Right atrium auricular region (tissue), 2 donors: Measurements from ENCODE around the gene MPZL1. TPM values are rescaled to one million over a fixed set of nuclear protein-coding genes. Genes with fewer than 3 reads are reported as not detected.

Experiments
- DNase-seq: peaks from one replicate; pipeline ENCODE4 v3.0.0-alpha.2; 2019; ENCODE audit warnings: low spot score
- H3K27ac ChIP-seq, 2 donors: fragments of 200-600 bp; sonication (generic); 1 replicate in 1 of 2; 2 replicates in 1 of 2; pipeline ENCODE4 v1.5.1; 2016 to 2019
- H3K27me3 ChIP-seq, 2 donors: fragments of 200-600 bp; sonication (generic); one replicate each; pipeline versions ENCODE4 v1.5.1 to v1.6.0; 2017 to 2019
- H3K36me3 ChIP-seq: fragments of 200-600 bp; sonication (generic); one replicate; pipeline ENCODE4 v1.5.1; 2016
- H3K4me1 ChIP-seq, 2 donors: fragments of 200-600 bp; sonication (generic); one replicate each; pipeline versions ENCODE4 v1.5.1 to v1.6.0; 2017 to 2019
- H3K4me3 ChIP-seq, 2 donors: fragments of 200-600 bp; sonication (generic); 1 replicate in 1 of 2; 2 replicates in 1 of 2; pipeline ENCODE4 v1.5.1; 2017 to 2019; ENCODE audit warnings: mild to moderate bottlenecking in 1 of 2, moderate library complexity in 1 of 2
- H3K9me3 ChIP-seq, 2 donors: fragments of 200-600 bp; sonication (generic); one replicate each; pipeline ENCODE4 v1.5.1; 2019
- total RNA-seq, 2 donors: library from RNA; depleted of rRNA; stranded (reverse); fragments of >200 nt; gene quantifications; one replicate each; pipeline ENCODE4 v1.1.0, GENCODE V29; 2016
- TF ChIP-seq, protein P1 (sequence below), 2 donors: fragments of 200-600 bp; sonication (generic); IDR thresholded peaks; one replicate each; pipeline ENCODE4 v1.5.1; 2019; ENCODE audit warnings: antibody characterized with exemption in 2 of 2

The MPZL1 gene
- total RNA-seq, 2 donors from 2014 or later: 22.4 to 52.0 TPM

DNA sequence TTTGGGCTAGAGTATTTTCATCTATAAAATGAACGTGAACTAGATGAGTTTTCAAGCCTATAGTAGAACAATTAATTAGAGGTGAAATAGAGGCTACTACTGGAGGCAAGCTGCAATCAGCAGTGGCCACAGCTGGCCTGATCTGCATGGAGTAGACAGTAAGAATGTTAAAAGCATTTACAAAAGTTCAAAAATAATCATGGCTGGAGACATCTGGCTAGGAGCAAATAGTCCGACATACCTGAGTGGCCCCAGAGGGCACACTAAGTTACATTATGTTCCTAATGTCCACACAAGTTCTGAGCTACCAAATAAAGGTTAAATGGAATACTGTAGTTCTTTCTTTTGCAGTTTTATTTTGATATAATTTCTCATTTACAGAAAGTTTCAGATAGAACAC is 28.0 kb downstream of the MPZL1 start:
- Histone ChIP-seq H3K9me3 (no peaks in the 10 kb centered on the region), H3K27me3 (no peaks in the 10 kb centered on the region), H3K27ac (no peak overlapping the region), H3K36me3 (no peaks in the 10 kb centered on the region), H3K4me3 (no peak overlapping the region), H3K4me1 (peaks cover 0 to 18% of the 10 kb centered on the region in 2 donors)
- DNase-seq: no peak
- TF ChIP-seq, protein P1, sequence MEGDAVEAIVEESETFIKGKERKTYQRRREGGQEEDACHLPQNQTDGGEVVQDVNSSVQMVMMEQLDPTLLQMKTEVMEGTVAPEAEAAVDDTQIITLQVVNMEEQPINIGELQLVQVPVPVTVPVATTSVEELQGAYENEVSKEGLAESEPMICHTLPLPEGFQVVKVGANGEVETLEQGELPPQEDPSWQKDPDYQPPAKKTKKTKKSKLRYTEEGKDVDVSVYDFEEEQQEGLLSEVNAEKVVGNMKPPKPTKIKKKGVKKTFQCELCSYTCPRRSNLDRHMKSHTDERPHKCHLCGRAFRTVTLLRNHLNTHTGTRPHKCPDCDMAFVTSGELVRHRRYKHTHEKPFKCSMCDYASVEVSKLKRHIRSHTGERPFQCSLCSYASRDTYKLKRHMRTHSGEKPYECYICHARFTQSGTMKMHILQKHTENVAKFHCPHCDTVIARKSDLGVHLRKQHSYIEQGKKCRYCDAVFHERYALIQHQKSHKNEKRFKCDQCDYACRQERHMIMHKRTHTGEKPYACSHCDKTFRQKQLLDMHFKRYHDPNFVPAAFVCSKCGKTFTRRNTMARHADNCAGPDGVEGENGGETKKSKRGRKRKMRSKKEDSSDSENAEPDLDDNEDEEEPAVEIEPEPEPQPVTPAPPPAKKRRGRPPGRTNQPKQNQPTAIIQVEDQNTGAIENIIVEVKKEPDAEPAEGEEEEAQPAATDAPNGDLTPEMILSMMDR (IDR thresholded peaks at IDR 0.05): no peak

DNA sequence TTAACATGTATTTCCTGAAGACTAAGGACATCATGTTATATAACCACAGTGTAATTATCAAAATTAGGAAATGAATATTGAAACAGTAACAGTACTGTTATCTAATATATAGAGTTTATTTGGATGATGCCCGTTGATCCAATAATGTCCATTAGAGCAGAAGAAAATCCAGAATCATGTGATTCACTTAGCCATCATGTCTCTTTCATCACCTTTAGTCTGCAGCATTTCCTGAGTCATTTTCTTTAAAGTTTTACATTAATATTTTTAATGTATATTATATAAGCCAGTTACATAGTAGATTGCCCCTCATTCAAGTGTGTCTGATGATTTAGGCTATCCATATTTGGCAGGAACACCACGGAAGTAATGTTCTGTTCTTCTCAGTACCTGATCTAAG is 28.9 kb downstream of the MPZL1 start:
- no peak overlapping the region for H3K4me3 ChIP-seq
- no peak overlapping the region for H3K27ac ChIP-seq
- TF ChIP-seq, protein P1 (IDR thresholded peaks at IDR 0.05): no peak
- H3K4me1 ChIP-seq: peaks cover 0 to 21% of the 10 kb centered on the region in 2 donors
- H3K27me3 ChIP-seq: no peaks in the 10 kb centered on the region
- no peak for DNase-seq
- no peaks in the 10 kb centered on the region for H3K9me3 ChIP-seq
- no peaks in the 10 kb centered on the region for H3K36me3 ChIP-seq

DNA sequence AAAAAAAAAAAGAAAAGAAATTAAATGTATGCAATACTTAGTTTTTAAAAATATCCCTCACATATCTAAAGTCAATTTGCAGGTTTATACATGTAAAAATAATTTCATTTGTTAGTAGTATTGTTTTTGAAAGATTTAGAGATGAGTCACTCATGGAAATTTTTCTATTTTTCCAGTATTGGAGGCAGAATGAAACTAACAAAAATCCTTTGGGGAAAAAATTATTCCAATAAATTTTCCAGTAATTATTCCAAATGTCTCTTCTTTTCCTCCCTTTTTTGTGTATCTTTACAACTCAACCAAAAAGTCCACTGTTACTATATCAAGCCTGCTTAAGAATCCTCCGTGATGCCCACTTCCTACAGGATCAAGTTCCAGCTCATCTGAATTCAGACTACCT is 29.9 kb downstream of the MPZL1 start:
- Histone ChIP-seq H3K9me3 (no peaks in the 10 kb centered on the region), H3K4me3 (no peak overlapping the region), H3K36me3 (no peaks in the 10 kb centered on the region), H3K27ac (no peak overlapping the region), H3K27me3 (no peaks in the 10 kb centered on the region), H3K4me1 (peaks cover 0 to 29% of the 10 kb centered on the region in 2 donors)
- TF ChIP-seq, protein P1 (IDR thresholded peaks at IDR 0.05): no peak
- DNase-seq: no peak

DNA sequence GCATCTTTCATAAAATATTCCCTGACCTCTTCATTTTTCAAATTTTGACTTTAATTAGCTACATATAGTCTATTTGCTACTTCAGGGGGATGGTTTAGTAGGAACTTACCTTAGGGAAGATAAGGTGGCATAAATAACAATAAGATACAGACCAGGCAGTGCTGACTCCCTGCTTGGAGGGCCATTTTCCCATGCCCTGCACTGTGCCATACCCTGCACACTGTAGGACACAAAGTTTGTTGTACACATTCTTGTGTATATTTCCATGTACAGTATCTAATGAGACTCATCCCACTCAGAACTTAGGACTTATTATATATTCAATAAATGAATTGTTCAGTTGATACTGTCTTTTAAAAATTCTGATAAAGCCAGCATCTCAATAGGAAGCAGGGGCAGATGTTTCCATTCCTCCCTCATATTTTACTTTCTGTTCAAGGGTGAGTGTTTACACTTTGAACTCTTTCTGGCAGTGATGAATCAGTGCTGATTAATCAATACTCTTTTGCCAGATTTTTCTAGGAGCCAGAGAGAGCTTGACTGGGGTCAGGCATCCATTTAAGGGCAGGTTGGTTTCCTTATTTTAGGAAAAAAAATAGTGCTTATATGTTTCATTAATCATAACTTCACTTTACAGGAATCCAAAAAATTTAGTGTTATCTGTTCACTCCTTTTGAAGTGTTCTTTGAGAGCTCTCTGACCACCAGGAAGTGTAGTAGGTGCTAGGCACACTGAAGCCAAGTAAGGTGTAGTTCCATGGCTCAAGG is 30.6 kb downstream of the MPZL1 start:
- TF ChIP-seq, protein P1 (IDR thresholded peaks at IDR 0.05): no peak
- no peaks in the 10 kb centered on the region for H3K27me3 ChIP-seq
- no peaks in the 10 kb centered on the region for H3K36me3 ChIP-seq
- H3K9me3 ChIP-seq: no peaks in the 10 kb centered on the region
- no peak overlapping the region for H3K4me3 ChIP-seq
- no peak for DNase-seq
- H3K4me1 ChIP-seq: peaks cover 0 to 36% of the 10 kb centered on the region in 2 donors
- H3K27ac ChIP-seq: no peak overlapping the region

DNA sequence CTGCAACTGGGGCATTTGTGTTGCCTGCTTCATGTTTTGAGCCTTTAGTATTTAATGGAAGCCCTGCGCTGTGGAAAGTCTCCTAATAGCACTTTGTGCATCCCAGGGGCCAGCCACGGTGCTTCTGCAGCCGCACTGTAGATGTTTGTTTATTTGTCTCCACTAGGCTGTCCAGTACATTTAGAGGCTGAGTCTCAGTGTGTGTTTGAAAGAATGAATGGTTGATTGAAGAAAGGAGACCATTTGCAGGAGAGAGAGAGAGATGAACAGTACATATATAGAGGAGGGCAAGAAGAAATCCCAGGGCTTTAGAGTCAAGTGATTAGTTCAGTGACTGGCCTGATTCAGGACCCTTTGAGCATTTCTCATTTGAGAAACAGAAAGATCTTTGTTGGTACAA is 33.9 kb downstream of the MPZL1 start:
- Histone ChIP-seq H3K36me3 (no peaks in the 10 kb centered on the region), H3K4me3 (no peak overlapping the region), H3K27ac (no peak overlapping the region), H3K4me1 (peaks cover 0 to 40% of the 10 kb centered on the region in 2 donors), H3K9me3 (no peaks in the 10 kb centered on the region), H3K27me3 (no peaks in the 10 kb centered on the region)
- no peak for DNase-seq
- TF ChIP-seq, protein P1 (IDR thresholded peaks at IDR 0.05): no peak
